Measurements from ENCODE around the gene COLEC12.

The COLEC12 gene

GRCh38 chr18:434410-434809 is 66.1 kb downstream of the COLEC12 start:
- no peak for DNase-seq

GRCh38 chr18:433960-434359 is 66.5 kb downstream of the COLEC12 start:
- no peak for DNase-seq

- DNase-seq, result no peak
Measured at GRCh38 chr18:433298-433697, 67.2 kb downstream of the COLEC12 start.

- DNase-seq, result no peak
Measured at GRCh38 chr18:432791-433190, 67.7 kb downstream of the COLEC12 start.

- DNase-seq, result no peak
Measured at GRCh38 chr18:429030-429429, 71.5 kb downstream of the COLEC12 start.

DNA sequence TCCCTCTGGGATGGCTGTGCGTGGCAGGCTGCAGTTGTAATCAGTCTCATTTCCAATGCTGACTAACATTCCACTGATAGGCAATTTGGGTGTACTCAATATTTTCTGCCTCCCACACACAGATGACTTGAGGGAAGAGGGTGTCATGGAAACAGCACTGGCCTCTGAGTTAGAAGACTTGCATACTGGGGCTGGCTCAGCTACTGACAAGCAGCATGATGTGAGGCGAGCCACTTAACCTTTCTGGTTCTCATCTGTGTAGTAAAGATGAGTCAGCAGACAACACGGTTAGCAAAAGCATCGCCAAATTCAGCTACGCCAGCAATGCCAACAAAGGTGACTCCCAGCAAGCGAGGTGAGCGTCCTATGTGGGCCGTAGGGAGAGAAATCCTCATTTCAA is 73.5 kb downstream of the COLEC12 start:
- no peak for DNase-seq

DNA sequence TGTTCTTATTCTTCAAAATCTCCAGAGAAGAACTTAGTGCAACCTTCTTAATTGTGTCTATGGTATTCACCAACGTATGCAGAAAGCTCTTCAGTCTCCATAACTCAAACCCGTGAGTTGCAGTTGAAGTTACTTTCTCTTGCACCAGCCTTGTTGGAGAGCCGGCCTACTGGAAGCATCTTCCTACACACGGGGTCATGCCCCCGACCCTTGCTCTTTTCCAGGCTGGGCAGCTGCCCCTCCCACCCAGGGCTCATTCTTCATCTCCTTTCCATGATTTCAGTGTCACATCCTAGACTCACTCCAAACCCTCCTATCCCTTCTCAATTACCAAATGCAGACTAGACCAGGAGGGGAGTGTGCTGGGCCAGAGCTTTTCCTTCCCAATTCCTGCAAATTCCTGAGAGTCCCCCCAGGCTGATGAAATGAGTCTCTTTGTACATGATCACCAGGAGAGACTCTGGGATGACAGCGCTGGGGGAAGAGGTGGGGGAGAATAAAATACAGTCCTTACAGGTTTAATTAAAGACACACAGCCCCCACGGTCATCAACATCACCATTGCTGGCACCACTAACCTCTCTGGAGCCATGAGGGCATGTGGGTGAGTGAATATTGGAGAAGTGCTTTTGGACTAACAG is 75.3 kb downstream of the COLEC12 start:
- DNase-seq, result no peak

- DNase-seq, result no peak
Measured at GRCh38 chr18:424668-425067, 75.8 kb downstream of the COLEC12 start.

- no peak for DNase-seq
Measured at GRCh38 chr18:424071-424661, 76.3 kb downstream of the COLEC12 start.

DNA sequence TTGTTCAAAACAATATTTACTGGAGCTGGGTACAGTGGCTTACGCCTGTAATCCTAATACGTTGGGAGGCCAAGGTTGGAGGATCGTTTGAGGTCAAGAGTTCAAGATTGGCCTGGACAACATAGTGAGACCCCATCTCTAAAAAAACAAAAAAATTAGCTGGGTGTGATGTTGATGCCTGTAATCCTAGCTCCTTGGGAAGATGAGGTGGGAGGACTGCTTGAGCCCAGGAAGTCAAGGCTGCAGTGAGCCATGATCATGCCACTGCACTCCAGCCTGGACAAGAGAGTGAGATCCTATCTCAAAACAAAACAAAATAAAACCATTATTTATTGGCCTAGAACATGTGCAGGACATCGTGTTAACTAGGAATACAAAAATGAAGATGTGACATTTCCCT is 77.5 kb downstream of the COLEC12 start:
- no peak for DNase-seq

DNA sequence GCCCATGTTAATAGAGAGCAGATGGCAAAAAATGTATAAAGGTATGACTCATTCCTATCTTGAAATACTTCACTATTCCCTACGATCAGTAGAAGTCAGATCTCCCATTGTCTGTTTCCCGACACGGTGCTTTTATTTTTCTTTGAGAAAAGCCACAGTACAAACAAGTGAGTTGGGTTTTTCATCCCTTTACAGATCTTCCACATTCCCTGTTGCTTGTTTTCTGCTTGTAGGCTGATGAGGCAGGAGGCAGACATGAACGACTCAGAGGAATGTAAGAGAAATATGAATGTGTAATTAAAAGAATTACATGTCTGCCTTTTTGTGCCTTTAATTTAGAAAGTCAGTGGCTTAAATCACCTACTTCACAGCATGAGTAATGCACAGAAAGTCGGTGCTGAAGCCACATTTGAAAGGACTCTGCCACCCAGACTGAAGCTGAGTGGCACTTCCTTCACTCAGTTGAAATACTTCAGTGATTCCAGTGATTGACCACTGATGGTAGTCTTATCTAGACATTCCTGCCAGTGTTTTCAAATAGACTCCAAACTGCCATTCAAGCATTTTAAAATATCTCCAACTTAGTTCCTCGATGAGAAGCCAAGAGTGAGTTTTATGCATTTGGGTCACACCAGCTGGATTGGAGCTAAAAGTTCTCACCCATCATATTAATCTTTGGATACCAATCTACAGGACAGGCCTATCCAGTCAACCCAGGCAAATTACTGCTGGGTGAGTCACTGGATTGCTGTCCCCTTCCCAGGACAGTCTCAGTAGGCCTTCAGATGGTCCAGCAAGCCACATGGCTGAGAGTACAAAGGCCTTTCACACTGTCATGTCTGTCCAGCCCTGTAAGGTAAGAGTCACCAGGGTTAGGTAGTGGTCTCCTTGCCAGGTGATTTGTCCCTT is 79.0 kb downstream of the COLEC12 start:
- no peak for DNase-seq

DNA sequence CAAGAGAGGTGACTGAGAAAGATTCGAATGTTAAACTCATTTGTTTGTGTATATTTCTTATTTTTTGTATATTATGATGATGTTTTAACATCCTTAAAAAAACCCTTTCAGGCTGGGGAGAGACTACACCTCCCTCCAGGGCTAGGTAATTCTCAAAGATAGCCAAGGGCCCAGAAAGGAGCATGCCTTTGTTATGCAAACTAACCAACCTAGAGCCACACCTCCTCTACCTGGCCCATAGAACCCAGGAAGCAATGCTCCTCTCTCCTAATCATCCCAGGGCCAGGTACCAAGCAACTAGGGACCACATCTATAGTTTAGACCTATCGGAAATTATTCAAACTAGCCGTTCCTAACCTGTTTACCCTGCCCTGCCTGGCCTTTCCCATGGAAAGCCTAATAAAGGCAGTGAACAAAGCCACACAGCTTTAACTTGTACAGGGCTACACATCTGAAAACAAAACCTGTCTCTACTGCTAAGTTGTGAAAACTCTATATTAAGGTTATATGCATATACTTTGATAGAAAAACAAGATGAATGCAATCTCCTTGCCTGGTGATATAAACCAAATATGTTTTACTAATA is 79.7 kb downstream of the COLEC12 start:
- no peak for DNase-seq

GRCh38 chr18:419541-420175 is 80.8 kb downstream of the COLEC12 start:
- no peak for DNase-seq

- DNase-seq, result no peak
Measured at GRCh38 chr18:417495-417894, 83.0 kb downstream of the COLEC12 start.

DNA sequence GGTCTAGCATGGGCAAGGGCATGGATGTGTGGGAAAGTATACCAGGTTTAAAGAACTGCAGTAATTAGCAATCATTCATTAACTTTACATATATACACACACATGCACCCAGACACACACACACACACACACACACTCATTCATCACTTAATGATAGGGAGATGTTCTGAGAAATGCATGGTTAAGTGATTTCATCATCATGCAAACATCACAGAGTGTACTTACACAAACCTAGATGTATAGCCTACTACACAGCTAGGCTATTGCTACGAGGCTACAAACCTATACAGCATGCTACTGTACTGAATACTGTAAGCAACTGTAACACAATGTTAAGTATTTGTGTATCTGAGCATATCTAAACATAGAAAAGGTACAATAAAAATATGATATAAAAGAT is 83.6 kb downstream of the COLEC12 start:
- DNase-seq, result no peak

GRCh38 chr18:415617-416612 is 84.6 kb downstream of the COLEC12 start:
- no peak for DNase-seq

DNA sequence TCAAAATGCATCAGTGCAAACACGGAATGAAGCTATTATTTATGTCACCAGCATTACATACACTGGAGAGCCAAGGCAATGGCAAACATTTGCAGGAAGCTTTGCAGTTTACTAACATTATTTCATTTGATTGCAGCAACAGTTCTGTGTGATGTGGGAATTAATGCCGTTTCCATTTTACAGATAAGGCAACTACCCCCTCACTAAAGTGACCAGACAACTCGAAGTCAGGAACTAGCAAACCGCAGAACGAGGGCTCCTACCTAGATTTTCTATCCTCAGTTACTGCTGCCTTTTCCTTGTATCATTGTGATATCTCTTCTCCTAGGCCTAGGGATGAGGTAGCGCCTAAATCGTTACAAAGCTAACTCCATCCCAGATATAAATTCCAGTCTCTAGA is 85.5 kb downstream of the COLEC12 start:
- DNase-seq, result no peak

DNA sequence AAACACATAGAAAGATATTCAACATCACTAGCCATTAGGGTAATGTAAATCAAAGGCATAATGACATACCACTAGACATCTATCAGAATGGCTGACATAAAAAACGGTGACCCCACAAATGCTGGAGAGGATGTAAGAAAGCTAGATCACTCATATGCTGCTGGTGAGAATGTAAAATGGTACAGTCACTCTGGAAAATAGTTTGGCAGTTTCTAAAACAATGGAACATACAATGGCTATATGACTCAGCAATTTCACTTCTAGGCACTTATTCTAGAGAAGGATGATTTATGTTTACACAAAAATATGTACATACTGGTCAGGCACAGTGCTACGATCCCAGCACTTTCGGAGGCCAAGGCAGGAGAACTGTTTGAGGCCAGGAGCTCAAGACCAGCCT is 87.3 kb downstream of the COLEC12 start:
- DNase-seq, result no peak

DNA sequence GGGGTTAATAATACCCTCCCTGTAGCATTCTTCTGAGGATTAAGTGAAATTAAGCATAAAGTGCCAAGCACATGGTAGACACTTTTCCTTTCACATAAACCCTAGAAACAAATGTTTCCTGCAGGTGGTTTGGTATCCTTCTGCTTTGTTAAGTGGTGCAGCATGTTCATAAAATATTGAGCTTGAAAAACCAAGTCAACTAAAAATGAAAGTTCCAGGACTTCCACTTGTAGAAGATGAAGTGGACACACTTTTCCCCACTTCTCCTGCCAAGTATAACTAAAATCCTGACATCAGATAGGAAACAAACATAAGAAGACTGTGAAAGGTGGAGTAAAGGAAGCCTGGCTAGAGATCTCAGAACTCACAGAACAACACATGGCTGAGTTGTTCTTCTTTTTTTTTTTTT is 90.5 kb downstream of the COLEC12 start:
- no peak for DNase-seq

DNA sequence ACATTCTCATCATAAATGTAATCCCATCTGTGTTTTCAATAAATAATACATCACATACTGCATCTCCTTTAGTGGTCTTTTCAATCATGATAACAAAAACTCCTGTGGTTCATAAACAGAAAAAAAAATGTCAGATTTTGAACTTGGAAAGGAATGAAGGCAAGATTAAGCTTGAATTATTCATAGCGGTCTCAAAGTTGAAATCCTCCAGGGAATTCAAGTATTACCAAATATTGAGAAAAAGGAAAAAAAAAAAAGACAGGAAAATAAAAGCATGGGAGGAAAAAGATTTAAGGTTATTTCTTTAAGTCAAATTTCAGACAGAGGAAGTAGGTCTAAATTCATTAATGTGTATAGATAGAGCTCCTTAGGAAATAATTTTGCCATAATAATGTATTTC is 92.1 kb downstream of the COLEC12 start:
- no peak for DNase-seq

DNA sequence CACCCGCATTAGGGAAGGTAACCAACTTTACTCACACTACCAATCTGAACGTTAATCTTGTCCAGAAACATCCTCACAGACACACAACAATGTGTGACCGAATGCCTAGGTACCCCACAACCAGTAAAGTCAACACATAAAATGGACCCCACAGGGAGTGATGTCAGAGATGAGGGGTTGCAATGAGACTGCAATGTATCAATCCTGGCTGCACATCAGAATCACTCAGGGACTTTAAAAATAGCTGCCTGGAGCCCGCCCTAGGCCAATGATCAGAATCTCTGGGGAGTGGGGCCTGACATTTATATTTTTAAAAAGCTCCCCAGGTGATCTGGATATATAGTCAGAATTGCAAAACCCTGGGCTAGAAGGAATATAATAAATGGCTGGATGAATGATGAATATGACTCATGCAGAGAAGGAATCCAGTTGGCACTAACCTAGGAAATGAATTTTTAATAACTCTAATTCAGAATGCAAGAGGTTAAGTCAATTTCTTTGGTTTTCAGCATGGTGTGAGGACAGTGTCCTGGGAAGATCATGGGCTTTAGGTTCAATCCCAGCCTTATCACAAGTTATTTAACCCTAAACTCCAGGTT is 92.8 kb downstream of the COLEC12 start:
- no peak for DNase-seq
